ENCODE measurements around the gene FCRL2.
"Not testable (repeated sequence)": the region's sequence is repeated elsewhere in the genome, so short reads cannot be mapped to it uniquely, and the experiment has no call there.

The FCRL2 gene

GRCh38 chr1:157758018-157758417 lies 18.9 kb downstream of the FCRL2 start:
- DNase-seq (ENCODE audit: low read depth) = no peak
- TF ChIP-seq CTCF (IDR thresholded peaks at IDR 0.05; ENCODE audit: low read depth, low read length, missing control alignments) = no peak
- no peak overlapping the region for H3K4me3 ChIP-seq (ENCODE audit: low read depth, low read length)

GRCh38 chr1:157753611-157754010 lies 23.3 kb downstream of the FCRL2 start:
- no peak for DNase-seq (ENCODE audit: low read depth)
- TF ChIP-seq CTCF (IDR thresholded peaks at IDR 0.05; ENCODE audit: low read depth, low read length, missing control alignments) = no peak

GRCh38 chr1:157751283-157751682 lies 25.6 kb downstream of the FCRL2 start:
- DNase-seq (ENCODE audit: low read depth) = no peak
- H3K4me3 ChIP-seq (ENCODE audit: low read depth, low read length) = no peak overlapping the region
- peak; percentile 5 for TF ChIP-seq CTCF (IDR thresholded peaks at IDR 0.05; ENCODE audit: low read depth, low read length, missing control alignments)

More at GRCh38 chr1:157753611-157754010, 23.3 kb downstream of the FCRL2 start:
- H3K4me3 ChIP-seq (ENCODE audit: low read depth, low read length) = no peak overlapping the region

- no peak for DNase-seq (ENCODE audit: low read depth)
- TF ChIP-seq CTCF (IDR thresholded peaks at IDR 0.05; ENCODE audit: low read depth, low read length, missing control alignments) = no peak
- H3K4me3 ChIP-seq (ENCODE audit: low read depth, low read length) = no peak overlapping the region
Measured at GRCh38 chr1:157748262-157748817, 28.6 kb downstream of the FCRL2 start.

- no peak for TF ChIP-seq CTCF (IDR thresholded peaks at IDR 0.05; ENCODE audit: low read depth, low read length, missing control alignments)
- H3K4me3 ChIP-seq (ENCODE audit: low read depth, low read length) = no peak overlapping the region
- no peak for DNase-seq (ENCODE audit: low read depth)
Measured at GRCh38 chr1:157739229-157739901, 37.6 kb downstream of the FCRL2 start.

- not testable (repeated sequence) for DNase-seq (ENCODE audit: low read depth); H3K4me3 ChIP-seq (ENCODE audit: low read depth, low read length)
Measured at GRCh38 chr1:157735991-157736390, 40.9 kb downstream of the FCRL2 start.

GRCh38 chr1:157734321-157734720 lies 42.6 kb downstream of the FCRL2 start:
- DNase-seq (ENCODE audit: low read depth) = peak; percentile 7
- H3K4me3 ChIP-seq (ENCODE audit: low read depth, low read length) = no peak overlapping the region
- no peak for TF ChIP-seq CTCF (IDR thresholded peaks at IDR 0.05; ENCODE audit: low read depth, low read length, missing control alignments)
